ENCODE data around the gene SRGAP3. TPM values are rescaled to one million over a fixed set of nuclear protein-coding genes. Genes with fewer than 3 reads are reported as not detected.

Gene SRGAP3
- total RNA-seq, 2 experiments from 2014 or later = 2.8 to 3.2 TPM

GRCh38 chr3:8937064-8938020 lies 312.1 kb downstream of the SRGAP3 start:
- H3K9me3 ChIP-seq (ENCODE audit: control insufficient read depth in 1 of 2, insufficient read depth in 1 of 2, low read length in 2 of 2) = no peaks in the 10 kb centered on the region
- DNase-seq = no peak
- TF ChIP-seq, protein P1, sequence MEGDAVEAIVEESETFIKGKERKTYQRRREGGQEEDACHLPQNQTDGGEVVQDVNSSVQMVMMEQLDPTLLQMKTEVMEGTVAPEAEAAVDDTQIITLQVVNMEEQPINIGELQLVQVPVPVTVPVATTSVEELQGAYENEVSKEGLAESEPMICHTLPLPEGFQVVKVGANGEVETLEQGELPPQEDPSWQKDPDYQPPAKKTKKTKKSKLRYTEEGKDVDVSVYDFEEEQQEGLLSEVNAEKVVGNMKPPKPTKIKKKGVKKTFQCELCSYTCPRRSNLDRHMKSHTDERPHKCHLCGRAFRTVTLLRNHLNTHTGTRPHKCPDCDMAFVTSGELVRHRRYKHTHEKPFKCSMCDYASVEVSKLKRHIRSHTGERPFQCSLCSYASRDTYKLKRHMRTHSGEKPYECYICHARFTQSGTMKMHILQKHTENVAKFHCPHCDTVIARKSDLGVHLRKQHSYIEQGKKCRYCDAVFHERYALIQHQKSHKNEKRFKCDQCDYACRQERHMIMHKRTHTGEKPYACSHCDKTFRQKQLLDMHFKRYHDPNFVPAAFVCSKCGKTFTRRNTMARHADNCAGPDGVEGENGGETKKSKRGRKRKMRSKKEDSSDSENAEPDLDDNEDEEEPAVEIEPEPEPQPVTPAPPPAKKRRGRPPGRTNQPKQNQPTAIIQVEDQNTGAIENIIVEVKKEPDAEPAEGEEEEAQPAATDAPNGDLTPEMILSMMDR (IDR thresholded peaks at IDR 0.05) = no peak
- intact Hi-C loops (cut with DNase I, micrococcal nuclease) = no loop called here
- no peak overlapping the region for H3K27ac ChIP-seq (ENCODE audit: low read depth in 1 of 2, low read length in 2 of 2)
- Mint-ChIP-seq H3K27me3 (no peaks in the 10 kb centered on the region), H3K36me3 (ENCODE audit: low read depth) (peaks cover 67% of the 10 kb centered on the region), H3K27ac (no peak overlapping the region), H3K4me1 (ENCODE audit: low read depth) (no peaks in the 10 kb centered on the region), H3K9me3 (no peaks in the 10 kb centered on the region), H3K4me3 (no peak overlapping the region)
- ATAC-seq (ENCODE audit: poor library complexity) = no peak
- peaks cover 28% of the 10 kb centered on the region for H3K36me3 ChIP-seq (ENCODE audit: insufficient read depth, low read length)
- no peaks in the 10 kb centered on the region for H3K27me3 ChIP-seq (ENCODE audit: control insufficient read depth in 1 of 2, insufficient read depth in 2 of 2, low read length in 2 of 2)
- H3K4me1 ChIP-seq (ENCODE audit: insufficient read depth, low read length) = no peaks in the 10 kb centered on the region
- CTCF ChIA-PET = interaction anchor here (1.7 kb wide), 1 partner anchor 11 kb away, joined by 5 read pairs; no protein-coding TSS in a partner anchor
- no peak overlapping the region for H3K4me3 ChIP-seq (ENCODE audit: low read length)
- POLR2A ChIA-PET = no interaction called here

GRCh38 chr3:8932507-8932906 lies 316.9 kb downstream of the SRGAP3 start:
- Mint-ChIP-seq H3K36me3 (ENCODE audit: low read depth) (peaks cover 32% of the 10 kb centered on the region), H3K27ac (no peak overlapping the region), H3K27me3 (no peaks in the 10 kb centered on the region), H3K4me3 (no peak overlapping the region), H3K4me1 (ENCODE audit: low read depth) (no peaks in the 10 kb centered on the region), H3K9me3 (no peaks in the 10 kb centered on the region)
- ATAC-seq (ENCODE audit: poor library complexity) = no peak
- ChIA-PET POLR2A (no interaction called here), CTCF (no interaction called here)
- Histone ChIP-seq H3K36me3 (ENCODE audit: insufficient read depth, low read length) (peaks cover 2% of the 10 kb centered on the region), H3K4me1 (ENCODE audit: insufficient read depth, low read length) (no peaks in the 10 kb centered on the region), H3K4me3 (ENCODE audit: low read length) (no peak overlapping the region), H3K27me3 (ENCODE audit: control insufficient read depth in 1 of 2, insufficient read depth in 2 of 2, low read length in 2 of 2) (no peaks in the 10 kb centered on the region), H3K27ac (ENCODE audit: low read depth in 1 of 2, low read length in 2 of 2) (no peak overlapping the region), H3K9me3 (ENCODE audit: control insufficient read depth in 1 of 2, insufficient read depth in 1 of 2, low read length in 2 of 2) (no peaks in the 10 kb centered on the region)
- TF ChIP-seq, protein P1 (IDR thresholded peaks at IDR 0.05) = no peak
- DNase-seq = no peak
- intact Hi-C loops (cut with DNase I, micrococcal nuclease) = no loop called here

GRCh38 chr3:8931342-8931741 lies 318.1 kb downstream of the SRGAP3 start:
- intact Hi-C loops (cut with DNase I, micrococcal nuclease) = no loop called here
- H3K36me3 ChIP-seq (ENCODE audit: insufficient read depth, low read length) = peaks cover 2% of the 10 kb centered on the region
- Mint-ChIP-seq H3K27me3 (no peaks in the 10 kb centered on the region), H3K27ac (no peak overlapping the region), H3K4me1 (ENCODE audit: low read depth) (no peaks in the 10 kb centered on the region), H3K36me3 (ENCODE audit: low read depth) (peaks cover 23% of the 10 kb centered on the region), H3K4me3 (no peak overlapping the region), H3K9me3 (no peaks in the 10 kb centered on the region)
- POLR2A ChIA-PET = no interaction called here
- no peak for DNase-seq
- no peaks in the 10 kb centered on the region for H3K27me3 ChIP-seq (ENCODE audit: control insufficient read depth in 1 of 2, insufficient read depth in 2 of 2, low read length in 2 of 2)
- no peaks in the 10 kb centered on the region for H3K4me1 ChIP-seq (ENCODE audit: insufficient read depth, low read length)
- CTCF ChIA-PET = no interaction called here
- TF ChIP-seq, protein P1 (IDR thresholded peaks at IDR 0.05) = no peak
- no peak for ATAC-seq (ENCODE audit: poor library complexity)
- no peak overlapping the region for H3K27ac ChIP-seq (ENCODE audit: low read depth in 1 of 2, low read length in 2 of 2)
- H3K9me3 ChIP-seq (ENCODE audit: control insufficient read depth in 1 of 2, insufficient read depth in 1 of 2, low read length in 2 of 2) = no peaks in the 10 kb centered on the region
- no peak overlapping the region for H3K4me3 ChIP-seq (ENCODE audit: low read length)

Other genes starting within 250 kb of the SRGAP3 start
- 10 to 100 TPM; 74.2 to 78.0 TPM for gene THUMPD3, start 113.4 kb upstream of the SRGAP3 start, total RNA-seq
- 10 to 100 TPM; 58.5 to 67.6 TPM for gene SETD5, start 148.0 kb upstream of the SRGAP3 start, total RNA-seq